ENCODE data around the gene TPM4.

The TPM4 gene

DNA sequence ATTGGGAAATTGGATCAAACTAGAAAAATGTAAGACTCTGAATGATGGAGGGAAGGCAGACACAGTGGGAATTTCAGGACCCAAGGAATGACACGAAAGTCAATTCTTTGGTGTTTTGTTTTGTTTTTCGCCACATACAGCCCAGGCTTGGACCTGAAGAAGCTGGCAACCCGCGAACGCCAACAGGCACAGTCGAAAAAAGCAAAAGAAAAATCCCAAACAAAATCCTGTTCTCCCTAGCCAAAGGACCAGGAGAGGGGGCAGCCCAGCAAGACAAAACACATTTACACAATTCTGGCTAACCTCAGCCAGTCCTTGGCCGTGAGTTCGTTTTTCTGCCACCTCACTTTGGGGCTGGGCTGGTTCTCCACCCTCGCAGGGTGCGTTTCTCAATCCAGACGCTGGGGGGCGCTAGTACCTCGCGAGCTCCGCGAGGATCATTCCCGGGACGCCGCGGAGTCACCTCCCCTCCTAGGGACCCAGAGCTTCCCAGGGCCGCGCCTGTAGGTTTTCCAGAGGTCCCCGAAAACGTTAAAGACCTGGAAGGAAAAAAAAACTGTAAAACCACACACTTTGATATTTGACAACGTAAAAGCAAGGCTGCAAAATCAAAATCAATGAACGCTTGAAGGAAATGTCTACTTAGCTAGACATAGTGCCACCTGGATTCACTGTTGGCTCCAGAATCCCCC lies 34.9 kb upstream of the TPM4 start:
- H4K20me1 ChIP-seq (ENCODE audit: insufficient read depth, low read length): no peaks in the 10 kb centered on the region
- no peak overlapping the region for H2AFZ ChIP-seq (ENCODE audit: low read length)
- H3K27ac ChIP-seq (ENCODE audit: low read depth, low read length, poor library complexity, severe bottlenecking): no peak overlapping the region
- H3K9me2 ChIP-seq (ENCODE audit: low read depth, low read length): no peaks in the 10 kb centered on the region
- H3K4me2 ChIP-seq (ENCODE audit: low read length): peak overlapping the region; percentile 5; the same call in 1 of the 2 replicates
- H3K27me3 ChIP-seq (ENCODE audit: insufficient read depth, low read length): no peaks in the 10 kb centered on the region
- peaks cover 5% of the 10 kb centered on the region for H3K4me1 ChIP-seq (ENCODE audit: insufficient read depth, low read length, severe bottlenecking)
- no peaks in the 10 kb centered on the region for H3F3A ChIP-seq (ENCODE audit: insufficient read depth, low read length)
- no peaks in the 10 kb centered on the region for H3K9me3 ChIP-seq (ENCODE audit: low read length)
- no peak for TF ChIP-seq EZH2 (IDR thresholded peaks at IDR 0.05; ENCODE audit: borderline replicate concordance, low read length)
- TF ChIP-seq, protein P1, sequence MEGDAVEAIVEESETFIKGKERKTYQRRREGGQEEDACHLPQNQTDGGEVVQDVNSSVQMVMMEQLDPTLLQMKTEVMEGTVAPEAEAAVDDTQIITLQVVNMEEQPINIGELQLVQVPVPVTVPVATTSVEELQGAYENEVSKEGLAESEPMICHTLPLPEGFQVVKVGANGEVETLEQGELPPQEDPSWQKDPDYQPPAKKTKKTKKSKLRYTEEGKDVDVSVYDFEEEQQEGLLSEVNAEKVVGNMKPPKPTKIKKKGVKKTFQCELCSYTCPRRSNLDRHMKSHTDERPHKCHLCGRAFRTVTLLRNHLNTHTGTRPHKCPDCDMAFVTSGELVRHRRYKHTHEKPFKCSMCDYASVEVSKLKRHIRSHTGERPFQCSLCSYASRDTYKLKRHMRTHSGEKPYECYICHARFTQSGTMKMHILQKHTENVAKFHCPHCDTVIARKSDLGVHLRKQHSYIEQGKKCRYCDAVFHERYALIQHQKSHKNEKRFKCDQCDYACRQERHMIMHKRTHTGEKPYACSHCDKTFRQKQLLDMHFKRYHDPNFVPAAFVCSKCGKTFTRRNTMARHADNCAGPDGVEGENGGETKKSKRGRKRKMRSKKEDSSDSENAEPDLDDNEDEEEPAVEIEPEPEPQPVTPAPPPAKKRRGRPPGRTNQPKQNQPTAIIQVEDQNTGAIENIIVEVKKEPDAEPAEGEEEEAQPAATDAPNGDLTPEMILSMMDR (IDR thresholded peaks at IDR 0.05; ENCODE audit: low read length): peak; percentile 94
- H3K36me3 ChIP-seq (ENCODE audit: insufficient read depth, low read length): no peaks in the 10 kb centered on the region
- H3K4me3 ChIP-seq (ENCODE audit: low read depth, low read length, poor library complexity, severe bottlenecking): no peak overlapping the region
- no peak overlapping the region for H3K9ac ChIP-seq (ENCODE audit: low read length)
- H3K79me2 ChIP-seq (ENCODE audit: insufficient read depth, low read length): no peaks in the 10 kb centered on the region

DNA sequence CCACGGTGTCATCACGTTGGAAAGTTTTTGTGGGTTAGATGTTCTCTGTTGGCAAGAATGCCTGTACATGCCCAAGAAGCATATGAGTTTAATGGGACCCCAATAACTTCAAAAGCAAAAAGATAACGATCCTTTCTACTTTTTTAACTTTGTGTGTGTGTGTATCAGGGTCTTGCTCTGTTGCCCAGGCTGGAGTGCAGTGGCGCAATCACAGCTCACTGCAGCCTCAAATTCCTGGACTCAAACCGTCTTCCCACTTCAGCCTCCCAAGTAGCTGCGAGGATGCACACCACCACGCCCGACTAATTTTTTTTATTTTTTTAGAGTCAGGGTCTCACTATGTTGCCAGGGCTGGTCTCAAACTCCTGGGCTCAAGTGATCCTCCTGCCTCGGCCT lies 34.3 kb upstream of the TPM4 start:
- Histone ChIP-seq H3K36me3 (ENCODE audit: insufficient read depth, low read length) (no peaks in the 10 kb centered on the region), H4K20me1 (ENCODE audit: insufficient read depth, low read length) (no peaks in the 10 kb centered on the region), H3K79me2 (ENCODE audit: insufficient read depth, low read length) (no peaks in the 10 kb centered on the region), H3K9me2 (ENCODE audit: low read depth, low read length) (no peaks in the 10 kb centered on the region), H3K27me3 (ENCODE audit: insufficient read depth, low read length) (no peaks in the 10 kb centered on the region), H3K4me1 (ENCODE audit: insufficient read depth, low read length, severe bottlenecking) (peaks cover 5% of the 10 kb centered on the region), H3F3A (ENCODE audit: insufficient read depth, low read length) (no peaks in the 10 kb centered on the region), H3K9ac (ENCODE audit: low read length) (no peak overlapping the region), H3K4me3 (ENCODE audit: low read depth, low read length, poor library complexity, severe bottlenecking) (no peak overlapping the region), H3K27ac (ENCODE audit: low read depth, low read length, poor library complexity, severe bottlenecking) (no peak overlapping the region), H3K4me2 (ENCODE audit: low read length) (no peak overlapping the region), H2AFZ (ENCODE audit: low read length) (no peak overlapping the region), H3K9me3 (ENCODE audit: low read length) (no peaks in the 10 kb centered on the region)
- TF ChIP-seq, protein P1 (IDR thresholded peaks at IDR 0.05; ENCODE audit: low read length): no peak
- no peak for TF ChIP-seq EZH2 (IDR thresholded peaks at IDR 0.05; ENCODE audit: borderline replicate concordance, low read length)

DNA sequence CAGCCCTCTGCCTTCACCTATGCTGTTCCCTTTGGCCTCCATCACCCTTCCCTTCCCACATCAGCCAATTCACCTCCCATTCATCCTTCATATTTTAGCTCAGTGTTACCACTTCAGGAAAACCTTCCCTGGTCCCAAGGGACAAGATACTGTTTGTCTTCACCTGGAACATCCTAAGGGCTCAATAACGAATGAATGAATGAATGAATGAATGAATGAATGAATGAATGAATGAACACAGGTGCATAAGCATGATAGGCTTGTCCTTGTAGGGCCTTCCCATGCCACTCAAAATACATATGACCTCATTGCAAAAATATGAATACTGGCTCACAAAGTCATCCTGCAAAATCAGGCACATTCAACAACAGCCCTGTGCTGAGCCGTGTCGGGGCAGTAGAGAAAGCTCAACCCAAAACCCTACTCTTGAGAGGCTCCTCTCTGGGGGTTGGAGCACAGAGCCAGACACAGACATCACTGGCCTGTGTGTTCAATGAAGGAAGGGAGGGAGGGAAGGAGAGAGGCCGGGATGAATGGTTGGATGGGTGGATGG lies 33.7 kb upstream of the TPM4 start:
- Histone ChIP-seq H3K27ac (ENCODE audit: low read depth, low read length, poor library complexity, severe bottlenecking) (no peak overlapping the region), H3F3A (ENCODE audit: insufficient read depth, low read length) (no peaks in the 10 kb centered on the region), H4K20me1 (ENCODE audit: insufficient read depth, low read length) (no peaks in the 10 kb centered on the region), H2AFZ (ENCODE audit: low read length) (no peak overlapping the region), H3K36me3 (ENCODE audit: insufficient read depth, low read length) (no peaks in the 10 kb centered on the region), H3K27me3 (ENCODE audit: insufficient read depth, low read length) (no peaks in the 10 kb centered on the region), H3K79me2 (ENCODE audit: insufficient read depth, low read length) (no peaks in the 10 kb centered on the region), H3K9me3 (ENCODE audit: low read length) (no peaks in the 10 kb centered on the region), H3K9me2 (ENCODE audit: low read depth, low read length) (no peaks in the 10 kb centered on the region), H3K4me3 (ENCODE audit: low read depth, low read length, poor library complexity, severe bottlenecking) (no peak overlapping the region), H3K4me1 (ENCODE audit: insufficient read depth, low read length, severe bottlenecking) (peaks cover 5% of the 10 kb centered on the region), H3K9ac (ENCODE audit: low read length) (no peak overlapping the region), H3K4me2 (ENCODE audit: low read length) (no peak overlapping the region)
- TF ChIP-seq, protein P1 (IDR thresholded peaks at IDR 0.05; ENCODE audit: low read length): no peak
- no peak for TF ChIP-seq EZH2 (IDR thresholded peaks at IDR 0.05; ENCODE audit: borderline replicate concordance, low read length)

Data from OCI-LY1 (cell line).